ENCODE measurements around the gene OR11H7.

GRCh38 chr14:20274062-20274461 lies 45.3 kb downstream of the OR11H7 start:
- TF ChIP-seq, protein P1, sequence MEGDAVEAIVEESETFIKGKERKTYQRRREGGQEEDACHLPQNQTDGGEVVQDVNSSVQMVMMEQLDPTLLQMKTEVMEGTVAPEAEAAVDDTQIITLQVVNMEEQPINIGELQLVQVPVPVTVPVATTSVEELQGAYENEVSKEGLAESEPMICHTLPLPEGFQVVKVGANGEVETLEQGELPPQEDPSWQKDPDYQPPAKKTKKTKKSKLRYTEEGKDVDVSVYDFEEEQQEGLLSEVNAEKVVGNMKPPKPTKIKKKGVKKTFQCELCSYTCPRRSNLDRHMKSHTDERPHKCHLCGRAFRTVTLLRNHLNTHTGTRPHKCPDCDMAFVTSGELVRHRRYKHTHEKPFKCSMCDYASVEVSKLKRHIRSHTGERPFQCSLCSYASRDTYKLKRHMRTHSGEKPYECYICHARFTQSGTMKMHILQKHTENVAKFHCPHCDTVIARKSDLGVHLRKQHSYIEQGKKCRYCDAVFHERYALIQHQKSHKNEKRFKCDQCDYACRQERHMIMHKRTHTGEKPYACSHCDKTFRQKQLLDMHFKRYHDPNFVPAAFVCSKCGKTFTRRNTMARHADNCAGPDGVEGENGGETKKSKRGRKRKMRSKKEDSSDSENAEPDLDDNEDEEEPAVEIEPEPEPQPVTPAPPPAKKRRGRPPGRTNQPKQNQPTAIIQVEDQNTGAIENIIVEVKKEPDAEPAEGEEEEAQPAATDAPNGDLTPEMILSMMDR (IDR thresholded peaks at IDR 0.05), result no peak
- no peak for TF ChIP-seq POLR2A (IDR thresholded peaks at IDR 0.05)
